Myocyte (in vitro differentiated cells): ENCODE data around the gene GNRHR. TPM values are rescaled to one million over a fixed set of nuclear protein-coding genes. Genes with fewer than 3 reads are reported as not detected.
A peak's percentile ranks its signal among the peaks of the same experiment; 100 is the strongest.
"Not testable (repeated sequence)": the region's sequence is repeated elsewhere in the genome, so short reads cannot be mapped to it uniquely, and the experiment has no call there.

Experiments
- DNase-seq: peaks from one replicate; pipeline ENCODE4 v3.0.0-alpha.2; 2012; ENCODE audit warnings: low read depth
- polyA plus RNA-seq: library from polyadenylated mRNA; unstranded; fragments of >200 nt; gene quantifications from one replicate; pipeline ENCODE4 v1.2.1, GENCODE V29; 2012; ENCODE audit warnings: missing spikeins
- total RNA-seq: library from RNA; depleted of rRNA; stranded (reverse); fragments of >200 nt; gene quantifications from 2 replicates; pipeline ENCODE4 v1.2.3, GENCODE V29; 2014

GNRHR gene
- total RNA-seq = not detected in 2 replicates
- 0.13 TPM for polyA plus RNA-seq

DNA sequence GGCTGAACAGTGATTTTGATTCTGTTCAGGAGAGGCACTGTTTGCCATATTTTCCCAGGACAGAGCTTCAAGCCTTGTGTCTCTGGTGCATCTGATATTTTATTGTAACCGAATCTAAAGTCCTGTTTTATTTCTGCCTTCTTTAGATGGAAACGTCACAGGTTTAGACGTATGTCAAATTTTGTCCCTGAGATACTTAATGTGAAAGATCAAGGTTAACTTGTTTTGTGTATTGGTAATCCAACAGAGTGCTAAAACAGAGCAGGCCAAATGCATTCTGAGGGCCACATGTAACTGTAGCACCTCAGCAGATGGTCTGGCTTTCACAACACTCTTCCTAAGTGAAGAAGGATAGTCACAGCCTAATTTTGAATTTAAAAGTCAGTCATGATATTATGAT is at the start of gene GNRHR:
GNRHR (minus strand) TSS at position 101 of the 400 bp plus-strand sequence; CDS start at position 48, 53 bp downstream.
- DNase-seq = no peak

- DNase-seq = no peak
Measured at GRCh38 chr4:67796810-67797209, 42.6 kb upstream of the GNRHR start.

DNA sequence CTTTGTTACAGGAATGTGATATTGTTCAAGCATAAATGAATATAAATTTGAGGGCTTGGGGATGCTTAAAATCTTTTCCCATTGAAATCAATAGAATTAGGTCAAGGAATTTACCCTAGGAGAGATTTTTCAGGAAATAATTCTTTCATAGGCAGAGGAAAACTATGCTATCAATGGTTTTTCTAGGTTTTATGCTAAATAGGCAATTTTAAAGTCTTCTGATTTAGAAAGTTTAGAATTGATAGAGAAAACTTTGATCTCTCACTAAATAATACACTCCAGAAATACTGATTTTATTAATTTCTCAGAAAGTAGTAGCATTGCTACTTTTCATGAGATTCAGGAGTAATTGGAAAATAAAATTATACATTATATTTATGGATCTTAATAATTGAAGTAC is 36.5 kb upstream of the GNRHR start:
- no peak for DNase-seq

DNA sequence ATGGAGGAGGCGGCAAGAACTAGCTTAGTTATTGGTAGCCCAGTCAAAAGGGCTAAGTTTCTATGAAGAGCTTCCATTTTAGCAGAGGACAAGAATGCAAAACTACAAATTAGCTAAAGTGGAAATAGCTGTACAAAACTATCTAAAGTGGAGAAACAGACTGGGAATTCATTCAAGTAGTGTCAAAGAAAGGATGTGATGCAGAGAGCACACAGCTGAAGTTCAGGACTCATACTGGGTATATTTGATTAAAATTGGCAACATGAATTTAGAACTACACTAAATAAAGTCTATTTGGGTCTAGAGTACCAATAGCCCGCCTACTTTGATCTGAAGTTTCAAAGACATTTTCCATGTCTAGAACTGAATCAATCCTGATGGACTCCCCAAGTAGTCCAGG is 33.1 kb upstream of the GNRHR start:
- DNase-seq = no peak

DNA sequence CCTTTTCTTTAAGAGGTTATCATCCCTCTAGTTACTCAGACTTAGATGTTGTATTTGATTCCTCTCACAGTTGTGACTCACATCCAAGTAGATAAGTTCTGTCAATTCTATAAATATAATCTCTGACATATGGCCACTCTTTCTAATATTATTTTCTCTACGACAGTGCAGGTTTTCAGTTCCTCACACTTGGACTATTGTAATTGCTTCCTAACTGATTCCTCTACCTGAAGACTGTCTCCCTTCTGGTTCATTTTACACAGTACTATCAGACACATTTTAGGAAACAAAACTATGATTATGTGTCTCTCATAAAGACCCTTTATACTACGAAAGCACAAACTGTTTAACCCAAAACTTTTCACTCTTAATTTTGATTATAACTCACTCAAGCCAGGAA is 31.3 kb upstream of the GNRHR start:
- no peak for DNase-seq

DNA sequence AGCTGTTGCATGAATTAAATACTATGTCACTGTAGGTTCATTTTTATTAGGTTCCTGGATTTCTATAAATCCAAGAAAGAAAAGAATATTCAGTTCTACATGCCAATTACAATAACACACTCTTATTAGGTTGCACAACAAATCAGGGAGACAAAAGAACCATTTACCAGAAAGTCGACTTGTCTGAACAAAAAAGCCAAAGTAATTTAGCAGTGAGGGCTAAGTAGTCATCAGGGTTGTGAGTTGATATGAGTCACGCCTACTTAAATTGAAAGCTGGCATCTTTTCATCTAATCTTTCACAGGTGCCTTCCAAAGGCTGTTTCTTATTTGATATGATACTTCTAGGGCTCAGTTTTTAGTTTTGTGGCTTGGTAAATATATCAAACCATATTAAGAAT is 25.4 kb upstream of the GNRHR start:
- DNase-seq = peak; percentile 17

DNA sequence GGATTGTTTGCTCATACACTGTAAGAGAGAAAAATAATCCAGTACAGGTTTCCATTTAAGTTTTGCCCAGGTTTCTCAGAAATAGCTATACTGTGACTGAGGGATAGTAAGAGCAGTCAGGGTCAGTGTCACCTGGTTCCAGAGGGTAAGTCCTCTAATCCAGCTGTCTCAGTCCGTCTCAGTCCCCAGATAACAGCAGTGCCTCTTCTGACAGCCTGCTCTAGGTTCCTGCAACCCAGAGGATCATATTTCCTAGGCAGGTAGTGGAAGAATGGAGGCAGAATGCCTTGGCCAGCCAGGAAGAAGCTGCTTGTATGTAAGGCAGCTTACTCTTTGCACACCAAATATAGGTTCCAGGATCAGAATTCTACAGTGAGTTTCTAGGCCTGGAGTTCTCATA is 22.6 kb upstream of the GNRHR start:
- peak; percentile 77 for DNase-seq

- no peak for DNase-seq
Measured at GRCh38 chr4:67770422-67770821, 16.2 kb upstream of the GNRHR start.

- DNase-seq = no peak
Measured at GRCh38 chr4:67765928-67766327, 11.7 kb upstream of the GNRHR start.

DNA sequence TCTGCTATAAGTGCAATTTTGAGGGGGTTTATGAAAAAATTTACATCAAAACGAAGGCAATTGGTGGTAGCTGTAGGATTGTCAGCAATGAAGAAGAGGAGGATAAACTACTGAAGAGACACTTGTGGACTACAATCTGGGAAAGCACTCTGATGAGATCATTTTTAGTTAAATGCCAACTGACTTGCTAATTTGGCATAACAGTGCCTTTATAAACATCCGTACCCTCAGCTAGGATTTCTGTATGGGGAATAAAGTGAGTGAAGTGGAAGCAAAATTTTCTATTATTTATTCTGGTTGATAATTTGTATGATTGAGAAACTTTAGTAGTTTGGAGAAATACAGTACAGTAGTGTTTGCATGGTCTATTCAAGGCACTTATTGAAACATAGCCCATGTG is 11.2 kb upstream of the GNRHR start:
- DNase-seq = no peak

DNA sequence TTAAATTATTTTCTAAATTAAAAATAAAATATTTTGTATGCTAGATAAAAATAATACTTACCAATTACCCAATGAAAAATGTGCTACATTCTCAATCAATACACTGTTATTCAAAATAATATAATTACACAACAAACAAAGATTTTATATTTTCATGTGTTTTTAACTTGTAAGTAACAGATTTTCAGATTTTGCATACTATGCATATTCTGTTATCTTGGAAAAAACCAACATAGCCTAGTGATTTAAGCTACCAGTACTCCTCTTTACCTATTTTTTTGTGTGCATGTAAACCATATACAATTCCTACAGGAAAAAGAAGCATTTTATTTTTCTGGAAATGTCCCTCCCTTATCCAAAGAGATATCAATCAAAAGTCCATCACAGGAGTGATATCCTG is 10.0 kb upstream of the GNRHR start:
- DNase-seq = no peak

DNA sequence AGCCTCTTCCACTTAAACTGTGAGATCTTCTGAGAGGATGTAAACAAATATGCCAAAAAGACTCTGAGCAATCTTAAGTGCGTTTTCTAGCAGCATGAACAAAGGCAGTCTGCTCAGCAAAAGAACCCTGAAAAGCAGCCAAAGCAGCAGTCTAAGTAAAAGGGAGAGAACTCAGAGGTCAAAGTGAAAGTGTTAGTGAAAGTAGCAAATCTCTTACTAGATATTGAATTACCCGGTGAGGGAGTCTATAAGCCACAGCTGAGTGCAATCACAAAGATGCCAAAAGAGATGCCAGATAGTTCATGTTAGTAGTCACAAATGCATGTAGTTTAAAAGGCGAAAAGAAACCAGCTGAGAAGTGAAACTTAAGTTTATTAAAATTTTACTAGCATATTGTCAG is 7.9 kb upstream of the GNRHR start:
- DNase-seq = peak; percentile 40

DNA sequence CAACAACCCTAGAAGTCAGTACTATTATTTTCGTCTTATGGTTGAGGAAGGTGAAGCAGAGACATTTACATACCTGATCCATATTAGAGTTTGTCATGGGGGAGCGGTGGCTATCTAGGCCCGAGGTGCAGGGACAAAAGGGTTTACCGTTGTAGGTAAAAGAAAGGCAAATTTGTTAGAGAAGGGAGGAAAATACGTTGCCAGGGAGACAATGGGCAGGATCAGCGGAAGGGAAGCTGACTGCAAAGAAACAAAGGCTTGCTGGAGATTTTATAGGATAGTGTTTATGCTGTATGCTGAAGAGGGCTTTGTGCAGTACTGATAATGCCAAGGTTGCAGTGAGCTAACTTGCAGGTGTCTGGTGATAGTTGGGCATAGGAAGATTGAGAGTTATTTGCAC is 2.8 kb upstream of the GNRHR start:
- DNase-seq = not testable (repeated sequence)

- DNase-seq = no peak
Measured at GRCh38 chr4:67755974-67756373, 1.8 kb upstream of the GNRHR start.

DNA sequence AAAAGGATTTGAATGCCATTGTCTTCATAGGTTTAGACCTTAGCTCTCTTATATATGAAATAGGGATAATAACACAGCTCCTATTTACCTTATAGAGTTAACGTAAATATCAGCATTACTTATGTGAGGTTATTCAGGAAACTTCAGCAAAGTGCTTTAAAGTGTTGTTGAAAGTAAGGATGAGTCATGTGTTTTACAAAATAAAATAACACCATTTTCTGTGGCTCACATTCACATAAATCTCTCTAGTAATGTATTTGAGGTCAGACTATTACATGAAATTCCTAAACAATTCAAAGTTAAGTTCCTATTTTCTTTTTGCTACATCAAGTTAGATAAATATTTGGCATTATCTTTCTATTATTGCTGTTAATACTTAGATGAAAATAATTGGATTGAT is 2.9 kb downstream of the GNRHR start:
- no peak for DNase-seq

GRCh38 chr4:67750691-67751090 is 3.5 kb downstream of the GNRHR start:
- no peak for DNase-seq

GRCh38 chr4:67749286-67749685 is 4.9 kb downstream of the GNRHR start:
- peak; percentile 20 for DNase-seq

DNA sequence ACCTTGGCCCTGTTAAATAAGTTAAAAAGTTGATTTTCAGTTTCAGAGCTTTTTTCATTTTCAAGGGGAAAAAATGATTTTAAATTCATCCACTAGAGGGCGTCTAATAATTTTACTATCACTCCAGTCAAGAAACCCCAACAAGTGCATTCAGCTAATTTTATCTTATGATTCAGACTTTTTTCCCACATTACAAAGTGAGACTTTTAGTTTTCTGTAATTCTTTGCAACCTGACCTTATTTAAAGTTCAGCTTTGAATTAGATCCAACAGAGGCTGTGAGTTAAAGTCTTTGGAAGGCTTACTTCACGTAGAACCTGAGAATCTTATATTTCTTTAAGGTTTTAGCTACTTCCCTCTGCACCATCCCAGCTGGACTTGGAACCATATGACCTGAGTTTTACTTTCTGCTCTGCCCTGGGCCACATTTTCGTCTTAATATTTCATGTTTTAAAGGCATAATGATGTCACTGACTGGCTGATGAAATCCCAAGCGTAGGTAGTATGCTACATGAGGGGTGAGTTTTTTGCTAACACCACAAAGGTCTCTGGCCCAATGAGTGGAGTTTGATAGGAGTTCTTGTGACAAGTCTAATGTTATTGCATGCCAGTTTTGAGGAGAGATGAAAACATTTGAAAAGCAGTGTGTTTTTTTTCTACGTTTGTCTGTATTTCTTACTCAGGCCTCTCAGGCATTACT is 7.2 kb downstream of the GNRHR start:
- peak; percentile 66 for DNase-seq

DNA sequence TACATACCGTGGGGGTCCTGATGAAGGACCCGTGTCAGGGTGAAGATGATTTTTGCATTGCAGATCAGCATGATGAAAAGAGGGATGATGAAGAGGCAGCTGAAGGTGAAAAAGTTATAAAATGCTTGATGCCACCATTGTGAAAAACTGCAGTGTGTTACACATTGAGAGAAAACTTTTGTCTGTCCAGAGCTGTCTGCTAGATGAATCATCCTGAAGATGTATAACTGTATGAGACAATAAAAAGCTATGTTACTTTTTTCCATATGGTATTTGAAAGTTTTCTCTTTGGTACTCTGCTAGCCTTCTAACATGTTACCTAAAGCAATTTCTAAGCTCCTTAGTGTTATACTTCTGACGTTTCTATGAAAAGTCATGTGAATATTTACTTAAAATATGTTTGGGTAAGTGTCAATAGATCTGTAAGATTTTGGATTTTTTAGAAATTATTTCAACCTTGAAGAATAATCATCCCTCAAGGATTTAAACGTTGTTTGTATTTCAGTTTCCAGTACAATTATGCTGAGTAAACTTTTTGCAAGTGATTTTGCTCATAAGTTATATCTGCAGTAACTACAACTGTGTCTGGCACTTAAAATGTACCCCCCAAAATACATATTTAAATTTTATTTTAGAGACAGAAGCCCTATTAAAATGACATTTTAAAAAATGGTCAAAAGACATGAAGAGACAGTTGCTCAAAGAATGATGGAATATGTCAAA is 9.5 kb downstream of the GNRHR start:
- DNase-seq = no peak

GRCh38 chr4:67743194-67743593 is 11.0 kb downstream of the GNRHR start:
- DNase-seq = no peak

- no peak for DNase-seq
Measured at GRCh38 chr4:67736262-67736661, 17.9 kb downstream of the GNRHR start.

DNA sequence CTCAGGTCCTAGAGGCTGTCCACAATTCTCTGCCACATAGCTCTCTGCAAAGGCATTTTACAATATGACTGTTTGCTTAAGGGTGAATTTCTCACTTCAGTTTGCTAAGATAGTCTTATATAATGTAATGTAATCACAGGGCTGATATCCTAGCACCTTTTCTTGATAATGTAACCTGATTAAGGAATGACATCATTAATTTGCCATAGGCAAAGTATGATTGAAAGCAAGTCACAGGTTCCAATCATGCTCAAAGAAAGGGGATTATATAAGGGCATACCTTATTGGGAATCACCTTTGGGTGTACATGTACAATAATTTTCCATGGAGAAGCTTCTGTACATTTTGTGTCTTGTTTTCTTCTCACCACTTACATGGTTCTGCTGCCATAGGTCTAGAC is 18.9 kb downstream of the GNRHR start:
- DNase-seq = no peak

GRCh38 chr4:67730511-67730910 is 23.7 kb downstream of the GNRHR start:
- DNase-seq = not testable (repeated sequence)
